K562 (cell line): ENCODE measurements around the gene HPRT1.

Experiments
- CHD4 ChIP-seq: fragments of 200-600 bp; sonication (generic); IDR thresholded peaks from 3 replicates; pipeline ENCODE4 v1.6.1; 2012; ENCODE audit warnings: low read depth, mild to moderate bottlenecking, mixed read lengths, low read length, inconsistent platforms; ENCODE audit not compliant: insufficient read depth, insufficient replicate concordance, poor library complexity, severe bottlenecking
- POLR2AphosphoS2 ChIP-seq: IDR thresholded peaks from 2 replicates; pipeline ENCODE4 v1.6.1; 2012; ENCODE audit warnings: low read length, improper control_type of control experiment
- SMARCC2 ChIP-seq: fragments of 450-650 bp; IDR thresholded peaks from 2 replicates; pipeline ENCODE4 v1.6.1; 2017; ENCODE audit warnings: antibody characterized with exemption, moderate library complexity, mild to moderate bottlenecking, low read depth
- TRIM24 ChIP-seq, 2 experiments: fragments of 450-650 bp; IDR thresholded peaks; 2 replicates each; pipeline ENCODE4 v1.6.1; 2016
- TF ChIP-seq, protein P1 (sequence below): sonication (generic); formaldehyde crosslinking; IDR thresholded peaks from 2 replicates; pipeline ENCODE4 v1.8.0; 2022; ENCODE audit warnings: mild to moderate bottlenecking, missing genetic modification reagents

DNA sequence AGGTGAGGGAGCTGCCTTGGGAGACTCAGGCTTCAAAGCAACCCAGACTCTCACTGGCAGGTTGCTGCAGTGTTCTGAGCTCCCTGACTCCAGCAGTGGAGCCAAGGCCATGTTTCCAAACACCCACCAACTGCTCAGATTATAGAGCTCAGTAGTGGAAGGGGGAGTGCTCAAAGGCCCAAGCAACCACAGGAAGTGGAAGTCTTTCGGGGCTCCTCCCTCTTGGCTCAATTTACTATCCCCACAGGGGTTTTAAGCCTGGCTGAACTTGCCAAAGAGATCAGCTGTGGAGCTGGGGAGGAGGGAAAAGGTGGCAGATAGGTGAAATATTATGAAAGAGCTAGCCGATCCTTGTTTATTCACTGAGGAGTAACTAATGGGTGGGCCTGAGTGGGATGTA, 82.5 kb downstream of the HPRT1 start:
- no peak for TF ChIP-seq POLR2AphosphoS2
- no peak for TF ChIP-seq TRIM24 (IDR thresholded peaks at IDR 0.05)
- TF ChIP-seq, protein P1, sequence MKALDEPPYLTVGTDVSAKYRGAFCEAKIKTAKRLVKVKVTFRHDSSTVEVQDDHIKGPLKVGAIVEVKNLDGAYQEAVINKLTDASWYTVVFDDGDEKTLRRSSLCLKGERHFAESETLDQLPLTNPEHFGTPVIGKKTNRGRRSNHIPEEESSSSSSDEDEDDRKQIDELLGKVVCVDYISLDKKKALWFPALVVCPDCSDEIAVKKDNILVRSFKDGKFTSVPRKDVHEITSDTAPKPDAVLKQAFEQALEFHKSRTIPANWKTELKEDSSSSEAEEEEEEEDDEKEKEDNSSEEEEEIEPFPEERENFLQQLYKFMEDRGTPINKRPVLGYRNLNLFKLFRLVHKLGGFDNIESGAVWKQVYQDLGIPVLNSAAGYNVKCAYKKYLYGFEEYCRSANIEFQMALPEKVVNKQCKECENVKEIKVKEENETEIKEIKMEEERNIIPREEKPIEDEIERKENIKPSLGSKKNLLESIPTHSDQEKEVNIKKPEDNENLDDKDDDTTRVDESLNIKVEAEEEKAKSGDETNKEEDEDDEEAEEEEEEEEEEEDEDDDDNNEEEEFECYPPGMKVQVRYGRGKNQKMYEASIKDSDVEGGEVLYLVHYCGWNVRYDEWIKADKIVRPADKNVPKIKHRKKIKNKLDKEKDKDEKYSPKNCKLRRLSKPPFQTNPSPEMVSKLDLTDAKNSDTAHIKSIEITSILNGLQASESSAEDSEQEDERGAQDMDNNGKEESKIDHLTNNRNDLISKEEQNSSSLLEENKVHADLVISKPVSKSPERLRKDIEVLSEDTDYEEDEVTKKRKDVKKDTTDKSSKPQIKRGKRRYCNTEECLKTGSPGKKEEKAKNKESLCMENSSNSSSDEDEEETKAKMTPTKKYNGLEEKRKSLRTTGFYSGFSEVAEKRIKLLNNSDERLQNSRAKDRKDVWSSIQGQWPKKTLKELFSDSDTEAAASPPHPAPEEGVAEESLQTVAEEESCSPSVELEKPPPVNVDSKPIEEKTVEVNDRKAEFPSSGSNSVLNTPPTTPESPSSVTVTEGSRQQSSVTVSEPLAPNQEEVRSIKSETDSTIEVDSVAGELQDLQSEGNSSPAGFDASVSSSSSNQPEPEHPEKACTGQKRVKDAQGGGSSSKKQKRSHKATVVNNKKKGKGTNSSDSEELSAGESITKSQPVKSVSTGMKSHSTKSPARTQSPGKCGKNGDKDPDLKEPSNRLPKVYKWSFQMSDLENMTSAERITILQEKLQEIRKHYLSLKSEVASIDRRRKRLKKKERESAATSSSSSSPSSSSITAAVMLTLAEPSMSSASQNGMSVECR = no peak
- TF ChIP-seq CHD4 = no peak
- no peak for TF ChIP-seq SMARCC2
